Activated CD4-positive, CD25-positive, alpha-beta regulatory T cell treated with anti-CD3 and anti-CD28 coated beads, Interleukin-2, amount 50 U/mL, for 16 hours (primary cell): ENCODE measurements around the gene BCAR3.

Experiments
- DNase-seq: peaks from one replicate; pipeline ENCODE4 v3.0.0-alpha.2; 2020; ENCODE audit warnings: low read depth, low spot score

The BCAR3 gene

GRCh38 chr1:93681101-93681988, at the start of gene BCAR3:
Gene BCAR3, minus strand, starts transcription at chr1:93681837. Its CDS starts 6,907 bp downstream, at chr1:93674930.
- no peak for DNase-seq

- DNase-seq = no peak
Observed at GRCh38 chr1:93730621-93731020, 49.0 kb upstream of the BCAR3 start.

GRCh38 chr1:93729906-93730305, 48.3 kb upstream of the BCAR3 start:
- no peak for DNase-seq

- no peak for DNase-seq
Observed at GRCh38 chr1:93729502-93729901, 47.9 kb upstream of the BCAR3 start.

GRCh38 chr1:93728480-93729131, 47.0 kb upstream of the BCAR3 start:
- no peak for DNase-seq

GRCh38 chr1:93723733-93724270, 42.2 kb upstream of the BCAR3 start:
- DNase-seq = no peak

GRCh38 chr1:93723110-93723509, 41.5 kb upstream of the BCAR3 start:
- no peak for DNase-seq

GRCh38 chr1:93722081-93723031, 40.7 kb upstream of the BCAR3 start:
- DNase-seq = no peak

GRCh38 chr1:93720956-93721626, 39.5 kb upstream of the BCAR3 start:
- no peak for DNase-seq

- DNase-seq = no peak
Observed at GRCh38 chr1:93717640-93718039, 36.0 kb upstream of the BCAR3 start.

- no peak for DNase-seq
Observed at GRCh38 chr1:93716941-93717368, 35.3 kb upstream of the BCAR3 start.

GRCh38 chr1:93716163-93716562, 34.5 kb upstream of the BCAR3 start:
- DNase-seq = no peak

GRCh38 chr1:93715529-93716126, 34.0 kb upstream of the BCAR3 start:
- DNase-seq = no peak

GRCh38 chr1:93714356-93714755, 32.7 kb upstream of the BCAR3 start:
- DNase-seq = no peak

- no peak for DNase-seq
Observed at GRCh38 chr1:93713341-93713740, 31.7 kb upstream of the BCAR3 start.

- no peak for DNase-seq
Observed at GRCh38 chr1:93712741-93713140, 31.1 kb upstream of the BCAR3 start.

GRCh38 chr1:93710499-93711453, 29.1 kb upstream of the BCAR3 start:
- DNase-seq = no peak

GRCh38 chr1:93708734-93709481, 27.3 kb upstream of the BCAR3 start:
- DNase-seq = no peak

- DNase-seq = no peak
Observed at GRCh38 chr1:93707956-93708355, 26.3 kb upstream of the BCAR3 start.
